AG09319 (cell line): ENCODE data around the gene SLC39A6.
"Not testable (repeated sequence)": the region's sequence is repeated elsewhere in the genome, so short reads cannot be mapped to it uniquely, and the experiment has no call there.

ENCODE experiments used
- DNase-seq: peaks from one replicate; pipeline ENCODE4 v3.0.0-alpha.2; 2010; ENCODE audit warnings: low read depth; ENCODE audit errors: extremely low read depth
- CTCF ChIP-seq: IDR thresholded peaks from 2 replicates; pipeline ENCODE4 v1.5.1; 2011; ENCODE audit warnings: low read depth, mild to moderate bottlenecking, inconsistent platforms, low read length, moderate library complexity

The SLC39A6 gene

GRCh38 chr18:36129300-36130038 lies at the start of gene SLC39A6, which contains the start of gene ELP2:
TSS of gene SLC39A6 (minus strand) at chr18:36129340. CDS start at chr18:36127007, 2,333 bp downstream.
TSS of gene ELP2 (plus strand) at chr18:36129899. CDS start at chr18:36129934, 35 bp downstream.
- DNase-seq: peak; percentile 88
- TF ChIP-seq CTCF: no peak

- no peak for DNase-seq
- TF ChIP-seq CTCF: no peak
Measured at GRCh38 chr18:36177913-36178312, 48.8 kb upstream of the SLC39A6 start.

GRCh38 chr18:36176711-36177110 lies 47.6 kb upstream of the SLC39A6 start:
- DNase-seq: no peak
- no peak for TF ChIP-seq CTCF

GRCh38 chr18:36176177-36176584 lies 47.0 kb upstream of the SLC39A6 start:
- no peak for DNase-seq
- TF ChIP-seq CTCF: no peak

GRCh38 chr18:36175481-36175880 lies 46.3 kb upstream of the SLC39A6 start:
- TF ChIP-seq CTCF: no peak
- no peak for DNase-seq

GRCh38 chr18:36169938-36170337 lies 40.8 kb upstream of the SLC39A6 start:
- DNase-seq: no peak
- no peak for TF ChIP-seq CTCF

- DNase-seq: not testable (repeated sequence)
Measured at GRCh38 chr18:36168296-36168695, 39.2 kb upstream of the SLC39A6 start.

- no peak for DNase-seq
- TF ChIP-seq CTCF: no peak
Measured at GRCh38 chr18:36167692-36168218, 38.6 kb upstream of the SLC39A6 start.
